KOPT-K1 (cell line): ENCODE results near the gene SLC12A5.

Source experiments
- H3K27ac ChIP-seq: fragments of 200-600 bp; sonication (generic); 2 replicates; pipeline ENCODE4 v1.5.1; 2016; ENCODE audit warnings: antibody characterized with exemption, mild to moderate bottlenecking, low read depth, low read length; ENCODE audit not compliant: poor library complexity, severe bottlenecking
- H3K36me3 ChIP-seq: fragments of 200-600 bp; sonication (generic); 2 replicates; pipeline ENCODE4 v1.5.1; 2017; ENCODE audit warnings: antibody characterized with exemption, mild to moderate bottlenecking, low read length, moderate library complexity; ENCODE audit not compliant: insufficient read depth
- H3K9me3 ChIP-seq: fragments of 200-600 bp; sonication (generic); 2 replicates; pipeline ENCODE4 v1.5.1; 2017; ENCODE audit warnings: antibody characterized with exemption, low read length, mild to moderate bottlenecking; ENCODE audit not compliant: insufficient read depth, poor library complexity, severe bottlenecking

SLC12A5 gene

GRCh38 chr20:46013829-46014516 lies 15.0 kb upstream of the SLC12A5 start:
- Histone ChIP-seq H3K9me3 (no peaks in the 10 kb centered on the region), H3K36me3 (no peaks in the 10 kb centered on the region), H3K27ac (no peak overlapping the region)

GRCh38 chr20:46014517-46015396 lies 14.3 kb upstream of the SLC12A5 start:
- Histone ChIP-seq H3K27ac (no peak overlapping the region), H3K9me3 (no peaks in the 10 kb centered on the region), H3K36me3 (no peaks in the 10 kb centered on the region)

- Histone ChIP-seq H3K36me3 (no peaks in the 10 kb centered on the region), H3K27ac (no peak overlapping the region), H3K9me3 (no peaks in the 10 kb centered on the region)
Measured at GRCh38 chr20:46017272-46017671, 11.7 kb upstream of the SLC12A5 start.

GRCh38 chr20:46018112-46018511 lies 10.9 kb upstream of the SLC12A5 start:
- Histone ChIP-seq H3K36me3 (no peaks in the 10 kb centered on the region), H3K27ac (no peak overlapping the region), H3K9me3 (no peaks in the 10 kb centered on the region)

- Histone ChIP-seq H3K9me3 (no peaks in the 10 kb centered on the region), H3K36me3 (no peaks in the 10 kb centered on the region), H3K27ac (no peak overlapping the region)
Measured at GRCh38 chr20:46018611-46019010, 10.4 kb upstream of the SLC12A5 start.

GRCh38 chr20:46020555-46020954 lies 8.5 kb upstream of the SLC12A5 start:
- no peak overlapping the region for H3K27ac ChIP-seq
- no peaks in the 10 kb centered on the region for H3K9me3 ChIP-seq
- H3K36me3 ChIP-seq, result no peaks in the 10 kb centered on the region

GRCh38 chr20:46021361-46022359 lies 7.4 kb upstream of the SLC12A5 start:
- Histone ChIP-seq H3K27ac (peak overlapping the region; percentile 34), H3K36me3 (no peaks in the 10 kb centered on the region), H3K9me3 (no peaks in the 10 kb centered on the region)

- no peak overlapping the region for H3K27ac ChIP-seq
- H3K9me3 ChIP-seq, result no peaks in the 10 kb centered on the region
- H3K36me3 ChIP-seq, result no peaks in the 10 kb centered on the region
Measured at GRCh38 chr20:46022411-46023147, 6.4 kb upstream of the SLC12A5 start.

GRCh38 chr20:46023148-46023484 lies 5.9 kb upstream of the SLC12A5 start:
- H3K27ac ChIP-seq, result no peak overlapping the region
- no peaks in the 10 kb centered on the region for H3K9me3 ChIP-seq
- H3K36me3 ChIP-seq, result no peaks in the 10 kb centered on the region

GRCh38 chr20:46023999-46024398 lies 5.0 kb upstream of the SLC12A5 start:
- H3K9me3 ChIP-seq, result no peaks in the 10 kb centered on the region
- no peaks in the 10 kb centered on the region for H3K36me3 ChIP-seq
- no peak overlapping the region for H3K27ac ChIP-seq

- no peaks in the 10 kb centered on the region for H3K36me3 ChIP-seq
- no peak overlapping the region for H3K27ac ChIP-seq
- H3K9me3 ChIP-seq, result no peaks in the 10 kb centered on the region
Measured at GRCh38 chr20:46025376-46025783, 3.6 kb upstream of the SLC12A5 start.

GRCh38 chr20:46027245-46027853 lies 1.7 kb upstream of the SLC12A5 start:
- H3K36me3 ChIP-seq, result no peaks in the 10 kb centered on the region
- H3K27ac ChIP-seq, result no peak overlapping the region
- H3K9me3 ChIP-seq, result no peaks in the 10 kb centered on the region

- Histone ChIP-seq H3K9me3 (no peaks in the 10 kb centered on the region), H3K36me3 (no peaks in the 10 kb centered on the region), H3K27ac (no peak overlapping the region)
Measured at GRCh38 chr20:46028110-46028509, 905 bp upstream of the SLC12A5 start.
